ENCODE data around the gene NNT. TPM values are rescaled to one million over a fixed set of nuclear protein-coding genes. Genes with fewer than 3 reads are reported as not detected.

NNT gene
- total and polyA plus RNA-seq, 2 of the 13 experiments (the other 11 are each of a cell fraction or from before 2014, with no cell fraction given), result 21.1 to 58.0 TPM

DNA sequence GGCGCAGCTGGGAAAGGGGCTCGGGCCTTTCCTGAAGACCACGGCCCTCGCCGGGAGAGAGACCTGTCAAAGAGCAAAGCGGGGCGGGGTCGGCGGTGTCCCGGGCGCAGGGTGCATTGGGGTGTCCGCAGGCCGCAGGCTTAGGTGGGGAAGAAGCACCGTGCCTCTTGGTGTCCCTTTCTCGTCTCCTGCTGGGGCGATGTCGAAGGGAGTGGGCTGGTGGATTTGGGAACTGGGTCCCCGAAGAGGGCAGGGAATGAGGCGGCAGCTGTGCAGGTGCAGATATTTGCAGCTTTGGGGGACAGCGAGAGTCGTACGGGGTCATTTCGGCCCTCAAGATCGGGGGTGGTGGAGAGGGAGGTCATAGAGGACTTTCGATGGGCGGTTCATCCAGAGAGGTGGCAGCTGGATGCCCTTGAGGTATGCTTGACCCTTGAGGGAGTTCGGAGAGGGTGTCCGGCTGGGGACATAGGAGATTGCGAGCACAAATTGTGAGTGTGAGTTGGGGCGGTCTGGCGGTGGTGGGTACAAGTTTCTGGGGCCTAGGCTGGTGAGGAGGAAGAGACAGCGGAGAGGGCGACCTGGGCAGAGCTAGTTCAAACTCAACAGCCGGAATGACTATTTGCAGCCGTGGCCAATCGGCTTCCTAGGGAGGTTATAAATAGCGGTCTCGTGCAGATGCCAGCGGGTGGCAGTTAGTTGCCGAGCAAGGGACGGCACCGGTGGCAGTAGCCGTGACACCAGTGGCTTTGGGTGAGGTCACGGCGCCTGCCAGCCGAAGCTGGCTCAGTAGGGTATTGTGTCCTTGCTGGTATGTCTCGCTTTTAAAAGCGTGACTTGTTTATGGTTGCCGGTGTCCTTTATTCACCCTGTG lies 601 bp downstream of the NNT start (continued):
- TF ChIP-seq, protein P1, sequence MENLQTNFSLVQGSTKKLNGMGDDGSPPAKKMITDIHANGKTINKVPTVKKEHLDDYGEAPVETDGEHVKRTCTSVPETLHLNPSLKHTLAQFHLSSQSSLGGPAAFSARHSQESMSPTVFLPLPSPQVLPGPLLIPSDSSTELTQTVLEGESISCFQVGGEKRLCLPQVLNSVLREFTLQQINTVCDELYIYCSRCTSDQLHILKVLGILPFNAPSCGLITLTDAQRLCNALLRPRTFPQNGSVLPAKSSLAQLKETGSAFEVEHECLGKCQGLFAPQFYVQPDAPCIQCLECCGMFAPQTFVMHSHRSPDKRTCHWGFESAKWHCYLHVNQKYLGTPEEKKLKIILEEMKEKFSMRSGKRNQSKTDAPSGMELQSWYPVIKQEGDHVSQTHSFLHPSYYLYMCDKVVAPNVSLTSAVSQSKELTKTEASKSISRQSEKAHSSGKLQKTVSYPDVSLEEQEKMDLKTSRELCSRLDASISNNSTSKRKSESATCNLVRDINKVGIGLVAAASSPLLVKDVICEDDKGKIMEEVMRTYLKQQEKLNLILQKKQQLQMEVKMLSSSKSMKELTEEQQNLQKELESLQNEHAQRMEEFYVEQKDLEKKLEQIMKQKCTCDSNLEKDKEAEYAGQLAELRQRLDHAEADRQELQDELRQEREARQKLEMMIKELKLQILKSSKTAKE (CRISPR knock-in tag; IDR thresholded peaks at IDR 0.05; ENCODE audit: borderline replicate concordance), result no peak
- no peak for TF ChIP-seq ZNF737 (CRISPR knock-in tag; IDR thresholded peaks at IDR 0.05; ENCODE audit: borderline replicate concordance)
- TF ChIP-seq, protein P2, sequence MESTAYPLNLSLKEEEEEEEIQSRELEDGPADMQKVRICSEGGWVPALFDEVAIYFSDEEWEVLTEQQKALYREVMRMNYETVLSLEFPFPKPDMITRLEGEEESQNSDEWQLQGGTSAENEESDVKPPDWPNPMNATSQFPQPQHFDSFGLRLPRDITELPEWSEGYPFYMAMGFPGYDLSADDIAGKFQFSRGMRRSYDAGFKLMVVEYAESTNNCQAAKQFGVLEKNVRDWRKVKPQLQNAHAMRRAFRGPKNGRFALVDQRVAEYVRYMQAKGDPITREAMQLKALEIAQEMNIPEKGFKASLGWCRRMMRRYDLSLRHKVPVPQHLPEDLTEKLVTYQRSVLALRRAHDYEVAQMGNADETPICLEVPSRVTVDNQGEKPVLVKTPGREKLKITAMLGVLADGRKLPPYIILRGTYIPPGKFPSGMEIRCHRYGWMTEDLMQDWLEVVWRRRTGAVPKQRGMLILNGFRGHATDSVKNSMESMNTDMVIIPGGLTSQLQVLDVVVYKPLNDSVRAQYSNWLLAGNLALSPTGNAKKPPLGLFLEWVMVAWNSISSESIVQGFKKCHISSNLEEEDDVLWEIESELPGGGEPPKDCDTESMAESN (CRISPR knock-in tag; conservative IDR thresholded peaks at IDR 0.05), result no peak
- no peak for TF ChIP-seq PHB2 (IDR thresholded peaks at IDR 0.05; ENCODE audit: partially characterized antibody)
- TF ChIP-seq, protein P3, sequence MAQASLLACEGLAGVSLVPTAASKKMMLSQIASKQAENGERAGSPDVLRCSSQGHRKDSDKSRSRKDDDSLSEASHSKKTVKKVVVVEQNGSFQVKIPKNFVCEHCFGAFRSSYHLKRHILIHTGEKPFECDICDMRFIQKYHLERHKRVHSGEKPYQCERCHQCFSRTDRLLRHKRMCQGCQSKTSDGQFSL (CRISPR knock-in tag; IDR thresholded peaks at IDR 0.05), result no peak
- TF ChIP-seq ZNF333 (CRISPR knock-in tag; IDR thresholded peaks at IDR 0.05; ENCODE audit: borderline replicate concordance), result no peak
- TF ChIP-seq, protein P4, sequence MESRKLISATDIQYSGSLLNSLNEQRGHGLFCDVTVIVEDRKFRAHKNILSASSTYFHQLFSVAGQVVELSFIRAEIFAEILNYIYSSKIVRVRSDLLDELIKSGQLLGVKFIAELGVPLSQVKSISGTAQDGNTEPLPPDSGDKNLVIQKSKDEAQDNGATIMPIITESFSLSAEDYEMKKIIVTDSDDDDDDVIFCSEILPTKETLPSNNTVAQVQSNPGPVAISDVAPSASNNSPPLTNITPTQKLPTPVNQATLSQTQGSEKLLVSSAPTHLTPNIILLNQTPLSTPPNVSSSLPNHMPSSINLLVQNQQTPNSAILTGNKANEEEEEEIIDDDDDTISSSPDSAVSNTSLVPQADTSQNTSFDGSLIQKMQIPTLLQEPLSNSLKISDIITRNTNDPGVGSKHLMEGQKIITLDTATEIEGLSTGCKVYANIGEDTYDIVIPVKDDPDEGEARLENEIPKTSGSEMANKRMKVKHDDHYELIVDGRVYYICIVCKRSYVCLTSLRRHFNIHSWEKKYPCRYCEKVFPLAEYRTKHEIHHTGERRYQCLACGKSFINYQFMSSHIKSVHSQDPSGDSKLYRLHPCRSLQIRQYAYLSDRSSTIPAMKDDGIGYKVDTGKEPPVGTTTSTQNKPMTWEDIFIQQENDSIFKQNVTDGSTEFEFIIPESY (CRISPR knock-in tag; IDR thresholded peaks at IDR 0.05), result 0 out of 2 replicates have a peak, but pooled peaks have one; percentile 29
- TF ChIP-seq, protein P5, sequence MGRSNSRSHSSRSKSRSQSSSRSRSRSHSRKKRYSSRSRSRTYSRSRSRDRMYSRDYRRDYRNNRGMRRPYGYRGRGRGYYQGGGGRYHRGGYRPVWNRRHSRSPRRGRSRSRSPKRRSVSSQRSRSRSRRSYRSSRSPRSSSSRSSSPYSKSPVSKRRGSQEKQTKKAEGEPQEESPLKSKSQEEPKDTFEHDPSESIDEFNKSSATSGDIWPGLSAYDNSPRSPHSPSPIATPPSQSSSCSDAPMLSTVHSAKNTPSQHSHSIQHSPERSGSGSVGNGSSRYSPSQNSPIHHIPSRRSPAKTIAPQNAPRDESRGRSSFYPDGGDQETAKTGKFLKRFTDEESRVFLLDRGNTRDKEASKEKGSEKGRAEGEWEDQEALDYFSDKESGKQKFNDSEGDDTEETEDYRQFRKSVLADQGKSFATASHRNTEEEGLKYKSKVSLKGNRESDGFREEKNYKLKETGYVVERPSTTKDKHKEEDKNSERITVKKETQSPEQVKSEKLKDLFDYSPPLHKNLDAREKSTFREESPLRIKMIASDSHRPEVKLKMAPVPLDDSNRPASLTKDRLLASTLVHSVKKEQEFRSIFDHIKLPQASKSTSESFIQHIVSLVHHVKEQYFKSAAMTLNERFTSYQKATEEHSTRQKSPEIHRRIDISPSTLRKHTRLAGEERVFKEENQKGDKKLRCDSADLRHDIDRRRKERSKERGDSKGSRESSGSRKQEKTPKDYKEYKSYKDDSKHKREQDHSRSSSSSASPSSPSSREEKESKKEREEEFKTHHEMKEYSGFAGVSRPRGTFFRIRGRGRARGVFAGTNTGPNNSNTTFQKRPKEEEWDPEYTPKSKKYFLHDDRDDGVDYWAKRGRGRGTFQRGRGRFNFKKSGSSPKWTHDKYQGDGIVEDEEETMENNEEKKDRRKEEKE (IDR thresholded peaks at IDR 0.05), result no peak
- TF ChIP-seq, protein P6, sequence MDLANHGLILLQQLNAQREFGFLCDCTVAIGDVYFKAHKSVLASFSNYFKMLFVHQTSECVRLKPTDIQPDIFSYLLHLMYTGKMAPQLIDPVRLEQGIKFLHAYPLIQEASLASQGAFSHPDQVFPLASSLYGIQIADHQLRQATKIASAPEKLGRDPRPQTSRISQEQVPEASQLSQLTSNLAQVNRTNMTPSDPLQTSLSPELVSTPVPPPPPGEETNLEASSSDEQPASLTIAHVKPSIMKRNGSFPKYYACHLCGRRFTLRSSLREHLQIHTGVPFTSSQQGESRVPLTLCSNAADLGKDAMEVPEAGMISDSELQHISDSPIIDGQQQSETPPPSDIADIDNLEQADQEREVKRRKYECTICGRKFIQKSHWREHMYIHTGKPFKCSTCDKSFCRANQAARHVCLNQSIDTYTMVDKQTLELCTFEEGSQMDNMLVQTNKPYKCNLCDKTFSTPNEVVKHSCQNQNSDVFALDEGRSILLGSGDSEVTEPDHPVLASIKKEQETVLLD (CRISPR knock-in tag; IDR thresholded peaks at IDR 0.05; ENCODE audit: low read depth), result peak; percentile 58
- TF ChIP-seq NFRKB (IDR thresholded peaks at IDR 0.05), result no peak
- no peak for TF ChIP-seq FOXK1 (CRISPR knock-in tag; IDR thresholded peaks at IDR 0.05; ENCODE audit: borderline replicate concordance, low read depth)
- TF ChIP-seq, protein P7, sequence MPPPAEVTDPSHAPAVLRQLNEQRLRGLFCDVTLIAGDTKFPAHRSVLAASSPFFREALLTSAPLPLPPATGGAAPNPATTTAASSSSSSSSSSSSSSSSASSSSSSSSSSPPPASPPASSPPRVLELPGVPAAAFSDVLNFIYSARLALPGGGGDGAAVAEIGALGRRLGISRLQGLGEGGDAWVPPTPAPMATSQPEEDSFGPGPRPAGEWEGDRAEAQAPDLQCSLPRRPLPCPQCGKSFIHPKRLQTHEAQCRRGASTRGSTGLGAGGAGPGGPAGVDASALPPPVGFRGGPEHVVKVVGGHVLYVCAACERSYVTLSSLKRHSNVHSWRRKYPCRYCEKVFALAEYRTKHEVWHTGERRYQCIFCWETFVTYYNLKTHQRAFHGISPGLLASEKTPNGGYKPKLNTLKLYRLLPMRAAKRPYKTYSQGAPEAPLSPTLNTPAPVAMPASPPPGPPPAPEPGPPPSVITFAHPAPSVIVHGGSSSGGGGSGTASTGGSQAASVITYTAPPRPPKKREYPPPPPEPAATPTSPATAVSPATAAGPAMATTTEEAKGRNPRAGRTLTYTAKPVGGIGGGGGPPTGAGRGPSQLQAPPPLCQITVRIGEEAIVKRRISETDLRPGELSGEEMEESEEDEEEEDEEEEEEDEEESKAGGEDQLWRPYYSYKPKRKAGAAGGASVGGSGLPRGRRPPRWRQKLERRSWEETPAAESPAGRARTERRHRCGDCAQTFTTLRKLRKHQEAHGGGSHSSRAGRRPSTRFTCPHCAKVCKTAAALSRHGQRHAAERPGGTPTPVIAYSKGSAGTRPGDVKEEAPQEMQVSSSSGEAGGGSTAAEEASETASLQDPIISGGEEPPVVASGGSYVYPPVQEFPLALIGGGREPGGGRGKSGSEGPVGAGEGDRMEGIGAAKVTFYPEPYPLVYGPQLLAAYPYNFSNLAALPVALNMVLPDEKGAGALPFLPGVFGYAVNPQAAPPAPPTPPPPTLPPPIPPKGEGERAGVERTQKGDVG (CRISPR knock-in tag; IDR thresholded peaks at IDR 0.05; ENCODE audit: borderline replicate concordance), result no peak

All from HepG2 (cell line).